Ishikawa (cell line): ENCODE data around the gene ZEB2.

ENCODE experiments used
- CEBPB ChIP-seq: IDR thresholded peaks from 2 replicates; pipeline ENCODE4 v1.6.1; 2012
- CREB1 ChIP-seq: IDR thresholded peaks from 2 replicates; pipeline ENCODE4 v1.6.1; 2012; ENCODE audit warnings: low read depth
- EP300 ChIP-seq: IDR thresholded peaks from 2 replicates; pipeline ENCODE4 v1.6.1; 2012; ENCODE audit warnings: borderline replicate concordance
- FOXM1 ChIP-seq: IDR thresholded peaks from 2 replicates; pipeline ENCODE4 v1.6.1; 2012; ENCODE audit warnings: low read depth, borderline replicate concordance
- REST ChIP-seq: IDR thresholded peaks from 2 replicates; pipeline ENCODE4 v1.6.1; 2012; ENCODE audit warnings: low read depth, mild to moderate bottlenecking
- TAF1 ChIP-seq: IDR thresholded peaks from 2 replicates; pipeline ENCODE4 v1.6.1; 2012; ENCODE audit warnings: low read depth, mild to moderate bottlenecking
- TEAD4 ChIP-seq: IDR thresholded peaks from 2 replicates; pipeline ENCODE4 v1.6.1; 2012
- YY1 ChIP-seq: IDR thresholded peaks from 2 replicates; pipeline ENCODE4 v1.6.1; 2012; ENCODE audit warnings: low read depth
- ZBTB7A ChIP-seq: IDR thresholded peaks from 2 replicates; pipeline ENCODE4 v1.6.1; 2012; ENCODE audit warnings: low read depth

- TF ChIP-seq EP300 (no peak), YY1 (no peak), CEBPB (no peak), REST (no peak), FOXM1 (no peak), TAF1 (no peak), TEAD4 (no peak), CREB1 (no peak), ZBTB7A (no peak)
These were observed 59.1 kb downstream of the ZEB2 start for GRCh38 chr2:144460727-144461307.
